IMR-90 (cell line): ENCODE data around the gene ATM. TPM values are rescaled to one million over a fixed set of nuclear protein-coding genes. Genes with fewer than 3 reads are reported as not detected.

Experiments
- ATAC-seq: fragments of 200-7000 bp; cut with Tn5 transposase; 2 replicates; pipeline ENCODE4 v1.9.1; 2020; ENCODE audit warnings: low read depth, mild to moderate bottlenecking, moderate library complexity
- BruUV-seq: library from RNA; stranded (reverse); fragments of 400-500 nt; replicated peaks from 2 replicates; lab custom pipeline; 2021; lab: Mats Ljungman, UMichigan
- CTCF ChIA-PET: fragments of 300-600 bp; formaldehyde crosslinking; extraction: SDS; loops from one replicate; lab custom pipeline; 2021; ENCODE audit warnings: antibody characterized with exemption; lab: Yijun Ruan, JAX
- POLR2A ChIA-PET: fragments of 300-600 bp; sonication (Branson Sonifier 250); formaldehyde crosslinking; loops from one replicate; lab custom pipeline; 2022; ENCODE audit warnings: antibody characterized with exemption; ENCODE audit not compliant: unreplicated experiment; lab: Charles Lee
- DNase-seq: peaks from one replicate; pipeline ENCODE4 v3.0.0; 2013
- H2AFZ ChIP-seq: replicated peaks from 2 replicates; pipeline ENCODE3; 2013; ENCODE audit warnings: low read length, mild to moderate bottlenecking; ENCODE audit not compliant: poor library complexity
- H2AK5ac ChIP-seq: 2 replicates; pipeline ENCODE4 v1.6.1; 2013; ENCODE audit warnings: low read depth, low read length, inconsistent platforms
- H2AK9ac ChIP-seq: replicated peaks from 2 replicates; pipeline ENCODE3; 2013; ENCODE audit warnings: mild to moderate bottlenecking, low read depth, low read length, moderate library complexity; ENCODE audit not compliant: poor library complexity
- H2BK120ac ChIP-seq: 2 replicates; pipeline ENCODE4 v1.6.1; 2013; ENCODE audit warnings: low read depth, low read length, inconsistent platforms
- H2BK15ac ChIP-seq: 3 replicates; pipeline ENCODE4 v1.6.1; 2013; ENCODE audit warnings: low read depth, low read length, inconsistent platforms
- H2BK20ac ChIP-seq: 2 replicates; pipeline ENCODE4 v1.6.1; 2013; ENCODE audit warnings: low read depth, mild to moderate bottlenecking, inconsistent platforms, low read length, moderate library complexity
- H2BK5ac ChIP-seq: 2 replicates; pipeline ENCODE4 v1.6.1; 2013; ENCODE audit warnings: mild to moderate bottlenecking, low read depth, low read length, inconsistent platforms; ENCODE audit not compliant: poor library complexity, severe bottlenecking
- H3K14ac ChIP-seq: replicated peaks from 2 replicates; pipeline ENCODE4 v1.6.1; 2013; ENCODE audit warnings: low read depth, low read length, inconsistent platforms
- H3K18ac ChIP-seq: 2 replicates; pipeline ENCODE4 v1.6.1; 2013; ENCODE audit warnings: low read depth, low read length, control low read depth
- H3K23ac ChIP-seq: 2 replicates; pipeline ENCODE4 v1.6.1; 2013; ENCODE audit warnings: low read depth, low read length, inconsistent platforms
- H3K27ac ChIP-seq: 2 replicates; pipeline ENCODE4 v1.5.1; 2013; ENCODE audit warnings: mild to moderate bottlenecking, control low read depth, low read length; ENCODE audit not compliant: insufficient read depth
- H3K27me3 ChIP-seq: 2 replicates; pipeline ENCODE4 v1.6.1; 2013; ENCODE audit warnings: low read length; ENCODE audit not compliant: control insufficient read depth, insufficient read depth
- H3K36me3 ChIP-seq: 2 replicates; pipeline ENCODE4 v1.6.1; 2013; ENCODE audit warnings: low read length, mixed read lengths; ENCODE audit not compliant: control insufficient read depth, insufficient read depth
- H3K4ac ChIP-seq: 2 replicates; pipeline ENCODE4 v1.6.1; 2013; ENCODE audit warnings: low read depth, low read length, inconsistent platforms
- H3K4me1 ChIP-seq: 2 replicates; pipeline ENCODE4 v1.6.1; 2013; ENCODE audit warnings: low read length, mixed read lengths; ENCODE audit not compliant: control insufficient read depth, insufficient read depth
- H3K4me2 ChIP-seq: 2 replicates; pipeline ENCODE4 v1.6.1; 2013; ENCODE audit warnings: low read depth, mild to moderate bottlenecking, control low read depth, low read length, moderate library complexity
- H3K4me3 ChIP-seq: 2 replicates; pipeline ENCODE4 v1.5.1; 2013; ENCODE audit warnings: low read depth, mild to moderate bottlenecking, control low read depth, low read length, moderate library complexity; ENCODE audit not compliant: insufficient read depth
- H3K56ac ChIP-seq: 2 replicates; pipeline ENCODE4 v1.6.1; 2013; ENCODE audit warnings: low read length, inconsistent platforms; ENCODE audit not compliant: insufficient read depth; ENCODE audit errors: extremely low read depth
- H3K79me1 ChIP-seq, 2 experiments: 2 replicates each; pipeline ENCODE4 v1.6.1; 2013; ENCODE audit warnings: low read length in 2 of 2, inconsistent platforms in 1 of 2, low read depth in 1 of 2
- H3K9ac ChIP-seq: 2 replicates; pipeline ENCODE4 v1.6.1; 2013; ENCODE audit warnings: low read depth, low read length, control low read depth
- H3K9me1 ChIP-seq: 2 replicates; pipeline ENCODE4 v1.6.1; 2013; ENCODE audit warnings: low read length, inconsistent platforms; ENCODE audit not compliant: insufficient read depth
- H3K9me3 ChIP-seq: 2 replicates; pipeline ENCODE4 v1.6.1; 2013; ENCODE audit warnings: low read length; ENCODE audit not compliant: control insufficient read depth, insufficient read depth
- H4K20me1 ChIP-seq: 2 replicates; pipeline ENCODE4 v1.6.1; 2013; ENCODE audit warnings: low read length, inconsistent platforms; ENCODE audit not compliant: insufficient read depth
- H4K5ac ChIP-seq: 2 replicates; pipeline ENCODE4 v1.6.1; 2013; ENCODE audit warnings: mild to moderate bottlenecking, low read depth, low read length, control low read depth
- H4K8ac ChIP-seq, 2 experiments: 2 replicates each; pipeline ENCODE4 v1.6.1; 2013; ENCODE audit warnings: low read depth in 2 of 2, low read length in 2 of 2, control low read depth in 1 of 2, inconsistent platforms in 1 of 2
- H4K91ac ChIP-seq: 2 replicates; pipeline ENCODE4 v1.6.1; 2013; ENCODE audit warnings: low read depth, low read length, inconsistent platforms; ENCODE audit not compliant: insufficient read depth
- SMC3 ChIP-seq: fragments of 150-350 bp; IDR thresholded peaks from 2 replicates; pipeline ENCODE4 v1.6.1; 2016; ENCODE audit warnings: low read depth, mild to moderate bottlenecking, antibody characterized with exemption, low read length, moderate library complexity
- WGBS, 2 experiments: methylation state at CpG; one replicate each; pipeline versions ENCODE4 v1.1.5 to v1.1.7; 2013; ENCODE audit warnings: missing lambda C conversion rate in 2 of 2; ENCODE audit not compliant: insufficient read length in 1 of 2; ENCODE audit errors: extremely low coverage in 2 of 2; 5-methylcytosine and 5-hydroxymethylcytosine counted together
- dilution Hi-C: fragments of 300-500 bp; cut with HindIII; formaldehyde crosslinking; loops from one replicate; pipeline ENCODE4 v1.14.3; 2018; ENCODE audit warnings: low sequenced_read_pairs; ENCODE audit not compliant: unreplicated experiment
- in situ Hi-C: fragments of 300-500 bp; cut with MboI; formaldehyde crosslinking; loops from 3 replicates; pipeline ENCODE4 v1.14.3; 2019; ENCODE audit warnings: low sequenced_read_pairs, inconsistent platforms, mixed read lengths
- intact Hi-C: fragments of 100-400 bp; cut with micrococcal nuclease; formaldehyde crosslinking; loops from 2 replicates; pipeline ENCODE4 v1.10.0; 2022
- polyA plus RNA-seq, 3 experiments: library from polyadenylated mRNA; depleted of rRNA; stranded (reverse); fragments of >200 nt; gene quantifications; 2 replicates each; pipeline ENCODE4 v1.2.3, GENCODE V29; 2012; ENCODE audit warnings: low replicate concordance in 1 of 3
- total RNA-seq: library from RNA; depleted of rRNA; stranded (reverse); fragments of >200 nt; gene quantifications from 2 replicates; pipeline ENCODE4 v1.2.3, GENCODE V29; 2012

The ATM gene
- total and polyA plus RNA-seq, 2 of the 4 experiments (the other 2 are of a cell fraction): 18.1 to 30.6 TPM

- Histone ChIP-seq H4K20me1 (no peaks in the 10 kb centered on the region), H3K27ac (no peak overlapping the region), H4K91ac (no peak overlapping the region), H3K9me1 (peaks cover 7% of the 10 kb centered on the region; the same call in 1 of the 2 replicates), H3K56ac (no peak overlapping the region), H2BK120ac (no peak overlapping the region), H4K8ac (no peak overlapping the region), H2BK15ac (no peak overlapping the region), H3K36me3 (peaks cover 33% of the 10 kb centered on the region), H2AFZ (no peak overlapping the region), H3K18ac (no peak overlapping the region), H4K5ac (no peak overlapping the region), H3K27me3 (no peaks in the 10 kb centered on the region), H3K4me3 (no peak overlapping the region), H3K4me2 (no peak overlapping the region), H2AK9ac (no peak overlapping the region), H3K23ac (no peak overlapping the region), H3K79me1 (peaks cover 20 to 74% of the 10 kb centered on the region in 2 experiments), H2AK5ac (no peak overlapping the region), H3K4ac (no peak overlapping the region), H2BK5ac (no peak overlapping the region), H3K9me3 (peaks cover 16% of the 10 kb centered on the region; the same call in 1 of the 2 replicates), H3K14ac (no peak overlapping the region), H3K4me1 (peaks cover 3% of the 10 kb centered on the region), H3K9ac (no peak overlapping the region), H2BK20ac (no peak overlapping the region)
- ATAC-seq: no peak
- CTCF ChIA-PET: no interaction called here
- no peak for TF ChIP-seq SMC3
- no TSS peak for BruUV-seq
- in situ Hi-C loops: no loop called here
- intact Hi-C loops: no loop called here
- POLR2A ChIA-PET: no interaction called here
- WGBS, 2 experiments: no CpG with 5 or more reads among the region's 2 CpGs
- DNase-seq: no peak
- dilution Hi-C loops: no loop called here
These were observed 19.8 kb upstream of the ATM start for GRCh38 chr11:108203075-108203474.
